HG03442 (cell line): Measurements from ENCODE around the gene TRDMT1.

Experiments
- ATAC-seq: cut with Tn5 transposase; IDR thresholded peaks from one replicate; pipeline ENCODE4 v1.9.1; 2021; ENCODE audit warnings: mild to moderate bottlenecking, moderate library complexity; ENCODE audit not compliant: unreplicated experiment

Gene TRDMT1

DNA sequence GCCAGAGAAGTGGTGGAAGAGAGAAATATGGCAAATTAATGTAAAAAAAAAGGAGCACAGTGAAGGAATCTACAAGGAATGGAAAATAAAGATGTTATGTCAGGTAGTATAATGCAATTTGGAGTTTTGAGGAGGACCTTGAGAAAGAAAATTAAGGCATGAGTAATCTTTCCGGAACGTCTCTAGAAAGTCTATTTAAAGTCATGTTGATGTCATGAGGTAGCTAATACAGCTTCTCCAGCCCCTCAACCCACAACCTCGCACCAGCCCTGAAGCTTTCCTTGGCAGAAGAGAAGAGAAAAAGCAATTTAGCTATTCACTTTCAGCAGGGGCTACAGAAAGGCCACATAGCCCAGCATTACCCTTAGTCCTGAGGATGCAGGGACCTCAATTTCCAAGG is 22.5 kb downstream of the TRDMT1 start:
- no peak for ATAC-seq

DNA sequence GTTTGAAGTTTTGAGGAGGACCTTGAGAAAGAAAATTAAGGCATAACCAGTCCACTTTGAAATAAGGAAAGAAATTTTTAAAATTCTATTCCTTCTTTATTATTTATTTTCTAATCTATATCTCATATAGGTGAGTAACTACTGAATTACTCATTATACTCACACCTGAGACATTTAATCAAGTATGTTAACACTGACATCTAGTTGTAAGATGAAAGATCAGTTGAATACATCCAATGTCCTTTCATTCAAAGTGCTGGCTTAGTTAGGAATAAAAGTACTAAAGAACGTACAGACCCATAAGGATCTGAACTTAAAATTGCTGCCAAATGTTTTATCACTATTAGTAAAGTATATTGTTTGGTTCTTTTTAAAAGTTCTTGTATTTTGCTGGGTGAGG is 23.5 kb downstream of the TRDMT1 start:
- no peak for ATAC-seq

DNA sequence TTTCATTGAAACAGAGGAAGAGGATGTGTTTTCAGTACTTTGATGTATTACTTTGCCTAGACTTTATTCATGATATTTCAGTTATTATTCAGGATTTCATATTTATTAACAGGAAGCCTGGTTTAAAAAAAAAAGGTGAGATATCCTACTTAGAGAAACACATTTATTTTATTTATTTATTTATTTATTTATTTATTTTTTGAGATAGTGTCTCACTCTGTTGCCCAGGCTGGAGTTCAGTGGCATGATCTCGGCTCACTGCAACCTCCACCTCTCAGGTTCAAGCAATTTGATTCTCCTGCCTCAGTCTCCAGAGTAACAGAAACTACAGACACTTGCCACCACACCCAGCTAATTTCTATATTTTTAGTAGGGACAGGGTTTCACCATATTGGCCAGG is 24.5 kb downstream of the TRDMT1 start:
- ATAC-seq = no peak

DNA sequence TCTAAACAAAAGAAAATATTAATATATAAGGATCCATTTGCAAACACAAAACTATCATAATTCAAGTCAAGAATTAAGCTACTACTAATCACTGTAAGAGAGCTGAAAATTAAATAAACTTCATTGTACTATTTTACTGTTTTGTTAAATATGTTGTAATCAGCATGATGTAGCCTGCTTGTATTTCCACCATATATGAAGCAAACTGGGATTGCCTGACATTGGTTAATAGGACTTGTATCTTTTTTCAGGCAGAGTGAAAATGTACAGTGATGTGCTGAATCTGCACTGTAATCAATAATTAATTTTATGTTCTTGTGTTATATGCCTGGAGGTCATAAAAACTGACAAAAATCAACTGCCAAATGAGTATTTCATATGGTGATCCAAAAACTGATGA is 25.4 kb downstream of the TRDMT1 start:
- ATAC-seq = no peak

DNA sequence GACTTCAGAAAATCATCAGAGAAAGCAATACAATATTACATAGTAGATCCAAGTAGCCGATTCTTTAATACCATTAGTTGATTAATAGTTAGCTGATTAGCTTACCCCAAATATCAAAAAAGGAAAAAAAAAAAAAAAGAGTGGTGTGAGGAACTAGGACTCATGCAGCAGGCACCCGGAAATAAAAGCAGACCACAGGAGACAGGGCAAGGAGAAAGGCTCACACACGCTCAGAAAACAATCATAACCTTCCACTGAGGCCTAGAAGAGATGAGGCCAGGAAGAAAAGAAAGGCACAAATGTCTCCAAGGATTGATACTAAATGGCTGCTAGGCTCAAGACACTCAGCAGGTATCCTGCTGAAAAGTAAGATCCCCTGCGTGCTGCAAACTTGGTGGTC is 25.9 kb downstream of the TRDMT1 start:
- ATAC-seq = no peak

DNA sequence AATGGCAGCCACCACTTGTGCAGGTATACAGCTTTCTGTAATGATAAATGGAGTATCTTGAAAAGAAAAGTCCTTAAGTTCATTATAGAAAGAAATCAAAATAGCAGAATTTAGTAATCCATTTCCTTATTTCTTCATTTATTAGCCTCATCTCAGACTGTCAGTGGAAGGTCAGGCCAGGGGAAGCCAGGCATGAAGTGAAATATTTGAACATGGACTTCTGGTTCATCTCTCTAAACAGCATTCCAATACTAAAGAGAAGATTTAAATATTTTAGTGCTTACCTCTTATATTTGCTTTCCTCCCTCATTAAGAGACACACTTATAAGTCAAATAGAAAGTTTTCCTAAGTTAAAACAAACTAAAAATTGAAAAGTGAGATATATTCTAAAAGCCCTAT is 26.8 kb downstream of the TRDMT1 start:
- no peak for ATAC-seq

DNA sequence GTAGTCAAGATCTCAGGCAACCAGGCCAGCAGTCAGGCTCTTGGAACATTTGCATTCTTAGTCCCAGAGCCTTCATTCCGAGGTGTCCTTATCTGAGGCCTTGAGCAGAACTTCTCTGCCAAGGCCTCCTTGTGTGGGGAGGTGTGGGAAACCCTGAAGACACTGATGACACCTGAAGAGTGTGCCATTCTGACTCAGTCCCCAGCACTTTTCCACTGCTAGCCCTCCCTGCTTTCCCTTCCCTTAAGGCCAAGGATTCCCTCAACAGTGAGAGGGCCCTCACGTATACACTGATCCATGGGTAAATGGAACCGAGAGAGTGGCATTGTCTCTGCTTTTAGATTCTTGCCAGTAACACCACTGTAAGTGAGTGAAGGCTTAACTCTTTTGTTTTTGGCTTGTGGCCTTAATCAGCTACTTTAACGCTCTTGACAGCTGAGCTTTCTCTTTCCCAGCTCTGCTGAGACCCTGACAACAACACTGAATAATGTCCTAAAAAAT is 30.3 kb downstream of the TRDMT1 start:
- ATAC-seq = no peak

DNA sequence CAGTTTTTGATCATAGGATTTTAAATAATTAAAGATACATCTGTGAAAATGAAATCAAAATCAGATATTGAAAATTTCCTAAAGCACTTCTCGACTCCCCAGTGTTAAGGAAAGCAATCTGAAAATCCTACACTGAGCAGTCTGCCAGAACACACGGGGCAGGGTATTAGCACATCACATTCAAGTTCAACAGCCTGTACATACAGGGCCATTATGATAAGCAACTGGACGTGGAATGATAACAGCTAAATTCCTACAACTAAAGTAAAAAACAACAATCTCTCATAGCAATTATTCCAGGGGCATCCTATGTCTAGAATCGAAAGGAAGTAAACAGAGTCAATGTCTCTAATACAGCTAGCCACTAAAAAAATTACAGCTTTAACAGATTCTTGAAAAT is 31.7 kb downstream of the TRDMT1 start:
- no peak for ATAC-seq

DNA sequence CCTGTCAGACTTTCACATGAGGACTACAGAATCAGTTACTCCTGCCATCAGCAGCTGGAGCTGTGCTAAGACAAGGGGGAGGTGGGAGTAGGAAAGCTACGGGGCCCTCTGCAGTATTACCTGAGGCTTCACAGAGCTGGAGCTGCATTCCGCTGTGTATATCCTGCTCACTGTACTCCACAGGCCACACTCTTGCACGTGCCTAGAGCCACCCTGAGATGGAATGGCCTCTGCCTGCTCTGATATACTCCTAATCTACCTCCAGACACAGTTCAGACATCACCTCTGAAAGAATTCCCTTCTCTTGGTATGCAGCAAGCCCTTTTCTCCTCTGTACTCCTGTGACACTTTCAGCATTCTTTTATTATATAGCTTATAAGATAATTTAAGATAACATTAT is 34.8 kb downstream of the TRDMT1 start:
- ATAC-seq = no peak

DNA sequence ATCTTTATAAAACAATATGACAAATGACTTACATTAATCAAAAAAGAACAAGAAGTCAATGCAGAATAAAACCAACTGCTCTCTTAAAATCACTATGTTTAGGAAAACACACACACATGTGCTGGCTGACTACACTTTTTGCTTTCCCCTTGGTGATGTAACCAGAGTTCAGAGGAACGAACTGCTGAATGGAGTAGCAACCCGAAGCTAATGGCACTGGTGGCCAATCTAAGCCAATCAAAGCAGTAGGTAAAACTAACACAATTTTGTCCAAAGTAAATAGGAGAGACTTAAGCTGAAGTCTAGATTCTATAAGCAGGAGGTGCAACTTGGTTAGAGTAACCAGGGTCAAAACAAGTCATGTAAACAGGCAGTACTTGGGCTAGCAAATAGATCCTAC is 38.6 kb downstream of the TRDMT1 start:
- no peak for ATAC-seq

DNA sequence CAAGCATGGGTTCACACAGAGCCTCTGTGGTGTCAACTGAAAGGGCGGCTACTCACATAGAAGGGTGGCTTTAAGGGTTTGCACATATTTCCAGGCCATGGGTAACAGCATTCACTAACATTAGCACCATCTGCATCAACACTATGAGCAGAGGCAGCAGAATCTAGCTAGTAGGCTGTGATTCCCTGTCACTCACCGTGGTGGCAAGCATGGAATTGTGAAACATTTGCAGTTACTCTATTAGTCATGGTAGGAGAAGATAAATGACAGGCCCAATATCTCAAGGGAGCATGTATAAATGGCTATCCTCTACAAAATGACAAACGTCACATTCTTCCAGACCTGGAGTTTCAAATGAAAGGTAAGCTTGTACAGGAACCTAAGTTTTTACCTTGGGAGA is 39.7 kb downstream of the TRDMT1 start:
- no peak for ATAC-seq

DNA sequence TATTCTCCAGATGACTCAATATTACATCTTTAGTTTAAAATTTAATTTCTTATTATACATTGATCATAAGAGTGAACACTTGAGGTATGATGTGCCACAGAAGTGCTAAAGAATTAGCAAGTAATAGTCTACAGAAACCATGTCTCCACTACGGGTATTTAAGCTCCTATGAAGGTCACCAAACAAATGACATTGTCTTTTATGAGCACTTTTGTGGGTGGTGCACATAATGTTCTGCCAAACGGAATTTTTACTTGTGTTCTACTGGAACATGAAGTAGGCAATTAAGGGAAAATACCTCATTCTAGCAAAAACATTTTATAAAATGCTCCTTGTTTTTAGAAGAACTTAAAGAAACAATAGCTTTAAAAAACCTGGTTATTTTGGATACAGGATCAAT is 44.4 kb downstream of the TRDMT1 start:
- ATAC-seq = no peak

DNA sequence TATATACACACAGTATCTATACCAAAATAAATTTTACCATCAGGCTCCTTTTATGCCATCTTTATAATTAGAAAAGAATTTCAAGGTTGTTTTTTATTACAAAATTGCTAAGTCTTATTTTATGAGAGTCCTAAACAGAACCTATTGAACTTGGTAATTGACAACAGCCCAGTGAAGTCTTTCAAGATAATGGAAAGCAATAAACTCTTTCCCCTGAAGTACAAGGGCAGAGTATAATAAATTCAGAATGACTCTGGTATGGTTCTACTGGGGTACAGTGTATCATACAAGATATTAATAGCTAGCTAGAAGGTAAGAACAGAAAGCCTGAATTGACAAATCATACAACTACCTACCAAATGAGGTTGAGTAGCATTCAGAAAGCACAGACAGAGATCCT is 45.6 kb downstream of the TRDMT1 start:
- ATAC-seq = no peak

DNA sequence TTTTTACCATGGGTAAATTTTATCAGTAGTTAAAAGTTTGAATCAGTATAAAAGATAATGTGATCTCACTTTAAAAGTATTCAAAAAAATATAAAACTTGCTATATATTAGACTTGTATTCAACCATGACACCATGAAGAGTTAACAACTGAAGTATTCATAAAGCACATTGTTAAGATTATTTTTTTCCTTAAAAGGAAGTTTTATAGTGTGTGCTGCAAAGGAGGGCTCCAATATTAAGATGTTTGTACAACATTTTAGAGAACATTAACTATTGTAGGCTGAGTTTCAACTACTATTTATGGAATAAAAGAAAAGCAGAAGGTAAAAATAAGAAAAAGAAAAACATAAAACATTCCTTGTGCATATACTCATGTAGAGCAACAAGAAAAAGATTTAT is 47.4 kb downstream of the TRDMT1 start:
- ATAC-seq = no peak

DNA sequence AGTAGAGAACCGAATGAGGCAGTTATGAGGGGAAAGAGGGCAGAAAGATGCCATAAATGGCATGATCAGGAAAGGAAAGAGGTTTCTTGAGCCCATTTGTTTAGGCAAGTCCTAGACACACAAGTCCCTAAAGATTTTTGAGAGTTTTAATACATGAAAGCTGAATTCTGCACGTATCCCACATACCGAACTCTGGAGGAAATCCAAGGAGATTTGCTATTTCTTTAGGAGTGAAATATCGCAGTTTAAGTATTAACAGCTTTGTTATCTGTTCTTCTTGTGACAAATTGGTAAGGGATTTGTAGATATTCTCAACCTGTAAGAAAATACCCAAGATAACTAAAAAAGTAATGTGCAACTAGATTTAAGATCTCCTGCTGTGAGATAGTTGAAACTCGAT is 48.2 kb downstream of the TRDMT1 start:
- ATAC-seq = no peak

DNA sequence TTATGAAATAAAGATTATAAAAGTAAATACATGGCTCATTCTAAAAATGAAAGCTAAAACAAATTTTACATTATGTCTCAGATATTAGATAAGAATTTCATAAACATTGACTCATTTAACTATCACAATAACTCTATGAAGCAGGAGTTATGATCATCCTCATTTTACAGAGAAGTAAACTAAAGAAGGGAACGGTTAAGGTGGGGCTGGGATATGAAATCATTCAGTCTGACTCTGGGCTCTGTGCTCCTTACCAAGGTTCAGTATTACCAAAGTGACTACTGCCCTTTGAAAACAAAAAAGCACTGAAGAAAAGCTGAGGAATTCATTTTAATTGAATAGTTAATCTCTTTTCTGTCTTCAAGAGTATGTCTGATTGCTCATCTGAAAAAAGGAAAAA is 49.8 kb downstream of the TRDMT1 start:
- ATAC-seq = no peak

DNA sequence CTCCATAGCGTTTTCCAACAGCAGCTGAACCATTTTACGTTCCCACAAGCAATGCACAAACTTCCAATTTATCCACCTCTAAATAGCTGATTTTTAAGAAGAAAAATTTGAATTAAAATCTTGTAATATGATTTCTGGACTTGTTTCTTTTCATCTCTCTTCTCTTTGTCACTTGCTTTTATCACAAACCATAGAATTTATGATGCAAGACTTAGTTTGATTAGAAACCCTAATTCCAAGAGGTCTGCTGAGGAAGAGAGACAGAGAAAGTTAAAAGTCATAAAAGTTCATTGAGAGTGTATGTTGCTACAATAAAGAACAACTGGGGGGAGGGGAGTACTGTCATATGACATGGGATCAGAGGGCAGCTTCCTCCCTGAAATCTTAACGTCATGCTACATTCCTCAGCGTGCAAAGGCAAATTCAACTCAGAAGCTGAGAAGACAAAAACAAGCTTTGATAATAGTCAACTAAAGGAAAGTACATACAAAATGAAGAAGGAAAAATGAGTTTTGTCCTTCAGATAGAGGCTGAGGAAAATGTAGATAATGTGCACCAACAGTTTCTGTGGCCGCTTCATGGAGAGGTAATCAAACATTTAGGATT is 53.5 kb downstream of the TRDMT1 start:
- no peak for ATAC-seq

DNA sequence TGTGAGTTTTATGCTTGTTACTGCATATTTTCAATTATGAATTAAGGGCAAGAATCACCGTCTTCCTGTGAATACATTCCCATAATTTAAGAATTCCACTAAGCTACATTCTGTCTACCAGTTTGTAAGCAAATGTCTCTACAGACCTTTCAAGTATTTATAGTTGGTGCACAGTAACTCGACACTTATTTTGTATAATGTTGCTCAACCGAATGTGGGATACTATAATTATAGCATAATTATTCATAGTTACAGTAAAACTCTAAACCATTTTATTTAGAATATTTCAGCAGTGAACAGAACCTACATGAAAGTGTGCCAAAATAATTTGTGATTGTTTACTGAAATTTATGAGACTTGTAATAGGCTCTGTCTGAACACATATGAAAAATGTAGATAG is 54.6 kb downstream of the TRDMT1 start:
- ATAC-seq = no peak

DNA sequence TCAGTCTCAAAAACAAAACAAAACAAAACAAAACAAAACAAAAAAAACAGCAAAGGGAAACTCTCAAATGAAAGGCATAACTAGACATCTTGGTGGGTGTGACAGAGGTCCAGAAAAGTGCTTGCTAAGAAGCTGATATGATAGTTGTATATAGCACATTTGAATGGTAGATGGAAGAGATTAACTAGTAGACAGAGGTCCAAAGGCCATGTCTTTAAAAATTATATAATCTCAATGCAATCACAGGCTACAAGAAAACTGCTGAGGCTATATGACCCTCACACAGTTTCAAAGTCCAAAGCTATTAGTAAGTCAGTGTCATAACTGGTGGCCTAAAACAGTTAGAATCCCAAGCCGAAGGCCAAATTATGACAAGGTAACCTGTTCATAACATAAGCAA is 56.2 kb downstream of the TRDMT1 start:
- no peak for ATAC-seq

DNA sequence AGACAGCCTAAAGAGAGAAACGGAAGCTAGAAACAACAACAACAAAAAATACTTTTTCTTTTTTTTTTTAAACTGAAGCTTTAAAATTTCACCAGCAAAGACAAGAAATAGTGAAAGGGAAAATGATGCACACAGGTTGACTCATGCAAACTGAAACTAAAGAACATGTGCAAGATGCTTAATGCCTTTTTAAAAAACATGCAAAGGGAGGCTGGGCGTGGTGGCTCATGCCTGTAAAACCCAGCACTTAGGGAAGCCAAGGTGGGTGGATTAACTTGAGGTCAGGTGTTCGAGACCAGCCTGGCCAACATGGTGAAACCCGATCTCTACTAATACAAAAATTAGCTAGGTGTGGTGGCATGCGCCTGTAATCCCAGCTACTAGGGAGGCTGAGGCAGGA is 56.7 kb downstream of the TRDMT1 start:
- no peak for ATAC-seq

DNA sequence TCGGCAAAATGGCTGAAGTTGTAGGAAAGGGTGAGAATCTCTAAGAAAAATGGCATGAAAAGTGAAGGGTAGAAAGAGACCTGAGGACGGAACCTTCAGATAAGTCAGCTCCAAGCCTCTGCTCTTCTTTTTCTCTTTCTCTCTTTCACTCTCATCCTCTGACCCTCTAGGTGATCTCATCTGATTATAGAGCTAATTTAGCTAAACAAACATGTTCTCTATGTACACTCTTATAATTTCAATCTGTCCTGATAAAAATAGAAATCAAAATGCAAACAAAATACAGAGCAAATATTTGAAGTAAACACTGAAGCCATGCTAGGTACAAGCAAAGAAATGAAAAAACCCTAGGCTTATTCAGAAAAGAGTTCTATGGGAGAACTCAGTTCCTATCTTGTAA is 57.4 kb downstream of the TRDMT1 start:
- no peak for ATAC-seq

DNA sequence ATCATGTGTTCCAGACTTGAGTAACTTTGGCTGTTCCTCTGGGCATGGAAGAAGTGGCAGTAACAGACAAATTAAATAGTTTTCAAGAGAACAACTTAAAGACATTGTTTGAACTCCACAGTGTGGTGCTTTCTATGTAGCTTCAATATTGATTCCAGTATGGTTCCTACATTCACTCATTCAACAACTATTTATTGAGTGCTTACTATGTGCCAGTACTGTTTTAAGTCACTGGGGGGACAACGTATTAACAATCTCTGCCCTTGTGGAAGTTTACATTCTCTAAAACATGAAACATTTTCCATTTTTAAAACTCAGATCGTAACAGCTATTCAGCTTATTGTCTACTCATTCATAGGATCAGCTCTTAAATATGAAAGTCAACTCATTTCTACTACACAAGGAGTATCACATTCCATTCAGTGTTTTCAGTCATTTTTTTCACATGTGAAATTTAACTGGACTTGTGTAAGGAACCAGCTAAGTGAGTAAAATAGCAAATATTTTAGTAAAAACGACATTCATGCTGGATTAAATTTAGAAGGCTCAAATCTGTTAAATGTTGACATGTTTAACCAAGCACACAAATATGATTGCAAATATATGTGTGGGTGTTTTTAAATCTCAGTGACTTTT is 58.3 kb downstream of the TRDMT1 start:
- no peak for ATAC-seq
